GM18507 (cell line): ENCODE results near the gene PTPRM.
"Not testable (repeated sequence)": the region's sequence is repeated elsewhere in the genome, so short reads cannot be mapped to it uniquely, and the experiment has no call there.

Experiments used
- DNase-seq: peaks from one replicate; pipeline ENCODE4 v3.0.0; 2011; ENCODE audit warnings: low read depth; ENCODE audit not compliant: insufficient read length; ENCODE audit errors: extremely low spot score
- FAIRE-seq: peaks from 2 replicates; lab custom pipeline; 2011; peaks lifted over from hg19 to GRCh38; lab: Jason Lieb, UNC

Gene PTPRM

GRCh38 chr18:7691206-7691605 is 124.1 kb downstream of the PTPRM start:
- FAIRE-seq (no peak), DNase-seq (no peak)

- DNase-seq (no peak), FAIRE-seq (no peak)
Measured at GRCh38 chr18:7696780-7697179, 129.7 kb downstream of the PTPRM start.

GRCh38 chr18:7697306-7697705 is 130.2 kb downstream of the PTPRM start:
- FAIRE-seq (no peak), DNase-seq (no peak)

- DNase-seq (no peak), FAIRE-seq (no peak)
Measured at GRCh38 chr18:7711495-7711894, 144.4 kb downstream of the PTPRM start.

- FAIRE-seq = no peak
Measured at GRCh38 chr18:7720395-7720794, 153.3 kb downstream of the PTPRM start.

GRCh38 chr18:7721532-7721931 is 154.4 kb downstream of the PTPRM start:
- FAIRE-seq = no peak
- no peak for DNase-seq

More at GRCh38 chr18:7720395-7720794, 153.3 kb downstream of the PTPRM start:
- DNase-seq = no peak

GRCh38 chr18:7722955-7723354 is 155.8 kb downstream of the PTPRM start:
- DNase-seq = no peak
- FAIRE-seq = no peak

- FAIRE-seq = no peak
- DNase-seq = no peak
Measured at GRCh38 chr18:7723558-7723957, 156.4 kb downstream of the PTPRM start.

- DNase-seq = no peak
- no peak for FAIRE-seq
Measured at GRCh38 chr18:7725473-7725872, 158.4 kb downstream of the PTPRM start.

GRCh38 chr18:7725897-7726296 is 158.8 kb downstream of the PTPRM start:
- DNase-seq = no peak
- FAIRE-seq = no peak

- DNase-seq (no peak), FAIRE-seq (no peak)
Measured at GRCh38 chr18:7726522-7726921, 159.4 kb downstream of the PTPRM start.

- no peak for DNase-seq
- no peak for FAIRE-seq
Measured at GRCh38 chr18:7727361-7728076, 160.4 kb downstream of the PTPRM start.

GRCh38 chr18:7728297-7728696 is 161.2 kb downstream of the PTPRM start:
- FAIRE-seq = no peak

GRCh38 chr18:7729868-7730267 is 162.8 kb downstream of the PTPRM start:
- FAIRE-seq (no peak), DNase-seq (no peak)

More at GRCh38 chr18:7728297-7728696, 161.2 kb downstream of the PTPRM start:
- DNase-seq = no peak

GRCh38 chr18:7730682-7731081 is 163.6 kb downstream of the PTPRM start:
- DNase-seq (no peak), FAIRE-seq (no peak)

- DNase-seq (no peak), FAIRE-seq (no peak)
Measured at GRCh38 chr18:7733642-7734041, 166.5 kb downstream of the PTPRM start.

- FAIRE-seq (no peak), DNase-seq (no peak)
Measured at GRCh38 chr18:7735196-7735595, 168.1 kb downstream of the PTPRM start.

GRCh38 chr18:7735626-7736175 is 168.6 kb downstream of the PTPRM start:
- no peak for DNase-seq
- FAIRE-seq = no peak

- not testable (repeated sequence) for DNase-seq, FAIRE-seq
Measured at GRCh38 chr18:7736526-7736925, 169.4 kb downstream of the PTPRM start.

GRCh38 chr18:7737550-7737949 is 170.4 kb downstream of the PTPRM start:
- DNase-seq (no peak), FAIRE-seq (no peak)

- DNase-seq = no peak
Measured at GRCh38 chr18:7740821-7741220, 173.7 kb downstream of the PTPRM start.

More at GRCh38 chr18:7740821-7741220, 173.7 kb downstream of the PTPRM start:
- FAIRE-seq = no peak
